C4-2B (cell line): ENCODE data around the gene SLC35F5.
A peak's percentile ranks its signal among the peaks of the same experiment; 100 is the strongest.

Source experiments
- H3K27ac ChIP-seq: fragments of 450-650 bp; 2 replicates; pipeline ENCODE4 v1.5.1; 2017
- ZFX ChIP-seq: fragments of 450-650 bp; IDR thresholded peaks from 2 replicates; pipeline ENCODE4 v1.6.1; 2017
- TF ChIP-seq, protein P1 (sequence below): fragments of 450-650 bp; conservative IDR thresholded peaks from 2 replicates; pipeline ENCODE4 v1.5.1; 2017; ENCODE audit warnings: mild to moderate bottlenecking

The SLC35F5 gene

DNA sequence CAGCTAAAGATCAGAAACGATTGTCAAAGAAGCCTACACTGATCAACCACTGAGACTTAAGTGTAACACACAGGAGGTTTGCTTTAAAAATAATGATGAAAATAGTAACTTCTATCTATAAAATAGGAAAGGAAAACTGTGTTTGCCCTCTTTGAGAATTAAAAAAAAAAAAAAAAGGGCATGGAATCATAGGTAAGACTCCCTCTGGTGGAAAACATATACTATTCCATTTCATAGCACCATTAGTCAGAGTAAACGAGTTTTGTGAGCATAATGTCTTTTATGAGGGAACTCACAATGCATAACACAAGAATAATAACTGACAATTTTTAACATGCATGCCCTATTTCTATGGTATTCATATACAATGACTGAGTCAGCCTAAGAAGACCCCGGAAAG is 36.3 kb downstream of the SLC35F5 start:
- TF ChIP-seq, protein P1, sequence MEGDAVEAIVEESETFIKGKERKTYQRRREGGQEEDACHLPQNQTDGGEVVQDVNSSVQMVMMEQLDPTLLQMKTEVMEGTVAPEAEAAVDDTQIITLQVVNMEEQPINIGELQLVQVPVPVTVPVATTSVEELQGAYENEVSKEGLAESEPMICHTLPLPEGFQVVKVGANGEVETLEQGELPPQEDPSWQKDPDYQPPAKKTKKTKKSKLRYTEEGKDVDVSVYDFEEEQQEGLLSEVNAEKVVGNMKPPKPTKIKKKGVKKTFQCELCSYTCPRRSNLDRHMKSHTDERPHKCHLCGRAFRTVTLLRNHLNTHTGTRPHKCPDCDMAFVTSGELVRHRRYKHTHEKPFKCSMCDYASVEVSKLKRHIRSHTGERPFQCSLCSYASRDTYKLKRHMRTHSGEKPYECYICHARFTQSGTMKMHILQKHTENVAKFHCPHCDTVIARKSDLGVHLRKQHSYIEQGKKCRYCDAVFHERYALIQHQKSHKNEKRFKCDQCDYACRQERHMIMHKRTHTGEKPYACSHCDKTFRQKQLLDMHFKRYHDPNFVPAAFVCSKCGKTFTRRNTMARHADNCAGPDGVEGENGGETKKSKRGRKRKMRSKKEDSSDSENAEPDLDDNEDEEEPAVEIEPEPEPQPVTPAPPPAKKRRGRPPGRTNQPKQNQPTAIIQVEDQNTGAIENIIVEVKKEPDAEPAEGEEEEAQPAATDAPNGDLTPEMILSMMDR, result peak; percentile 65
- TF ChIP-seq ZFX, result no peak
- no peak overlapping the region for H3K27ac ChIP-seq

DNA sequence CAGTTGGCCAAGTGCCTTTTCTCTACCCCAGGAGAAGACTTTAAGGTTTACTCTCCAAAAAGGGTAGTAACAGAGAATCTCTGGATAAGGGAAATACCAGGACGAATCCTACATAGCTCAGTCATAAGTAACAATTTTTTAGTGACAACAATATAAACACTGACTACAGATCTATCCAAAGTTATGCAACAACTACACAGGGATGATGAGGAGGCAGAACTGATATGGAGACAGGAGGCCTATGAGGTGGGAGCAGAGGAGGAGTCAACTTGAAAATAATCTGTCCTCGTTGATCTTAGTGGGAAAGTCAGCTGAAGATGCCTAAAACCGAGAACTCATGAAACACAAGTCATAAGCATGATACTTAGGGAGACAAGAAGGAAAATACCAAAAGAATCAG is 40.2 kb downstream of the SLC35F5 start:
- no peak overlapping the region for H3K27ac ChIP-seq
- TF ChIP-seq ZFX, result no peak
- TF ChIP-seq, protein P1, result no peak

DNA sequence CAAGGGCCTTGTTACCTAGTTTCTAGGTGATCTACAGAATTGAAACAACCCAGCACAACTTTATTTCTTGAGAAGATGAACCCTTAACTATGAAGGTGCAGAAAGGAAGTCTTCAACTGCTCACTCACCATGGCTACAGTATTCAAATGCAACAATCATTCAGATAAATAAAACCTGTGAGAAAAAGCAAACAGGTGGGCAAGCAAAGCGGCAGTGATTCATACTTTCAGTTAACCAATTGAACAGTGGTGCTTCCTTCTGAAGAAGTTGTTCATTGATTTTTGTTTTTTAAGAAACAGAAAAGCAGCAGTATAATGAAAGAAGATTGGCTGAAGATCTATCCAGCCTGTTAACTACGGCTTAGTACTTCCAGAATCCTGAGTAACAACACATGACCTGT is 43.5 kb downstream of the SLC35F5 start:
- no peak overlapping the region for H3K27ac ChIP-seq
- no peak for TF ChIP-seq ZFX
- TF ChIP-seq, protein P1, result no peak

DNA sequence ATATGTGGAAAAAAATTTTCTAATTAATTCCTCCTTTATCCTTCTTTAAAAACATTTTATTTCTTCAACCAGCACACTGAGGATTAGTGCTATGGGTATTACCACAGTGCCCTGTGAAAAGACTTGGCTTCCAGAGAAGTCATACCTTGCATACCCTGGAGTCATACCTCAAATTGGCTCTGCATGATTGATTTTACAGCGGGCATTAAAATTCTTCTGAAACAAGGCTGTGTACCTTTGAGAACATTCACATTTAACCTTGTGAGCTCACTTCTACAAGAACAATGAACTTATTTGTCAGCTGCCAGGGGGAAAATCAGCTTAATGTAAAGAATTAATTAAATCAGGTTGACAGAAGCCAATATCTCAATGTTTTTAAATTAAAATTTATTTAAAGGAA is 44.6 kb downstream of the SLC35F5 start:
- TF ChIP-seq, protein P1, result no peak
- TF ChIP-seq ZFX, result no peak
- H3K27ac ChIP-seq, result no peak overlapping the region

DNA sequence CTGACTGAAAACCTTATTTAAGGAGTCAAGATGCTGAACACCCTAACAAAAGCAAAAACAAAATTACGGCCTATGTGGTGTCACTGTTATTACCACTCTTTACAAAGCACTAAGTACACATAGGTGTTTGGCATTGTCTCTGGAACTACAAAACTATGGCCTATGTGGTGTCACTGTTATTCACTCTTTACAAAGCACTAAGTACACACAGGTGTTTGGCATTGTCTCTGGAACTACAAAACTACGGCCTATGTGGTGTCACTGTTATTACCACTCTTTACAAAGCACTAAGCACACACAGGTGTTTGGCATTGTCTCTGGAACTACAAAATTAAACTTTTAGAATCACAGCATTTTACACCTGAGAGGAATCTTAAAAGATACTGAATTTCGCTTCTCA is 47.4 kb downstream of the SLC35F5 start:
- TF ChIP-seq, protein P1, result no peak
- TF ChIP-seq ZFX, result no peak
- peak overlapping the region; percentile 95 for H3K27ac ChIP-seq

DNA sequence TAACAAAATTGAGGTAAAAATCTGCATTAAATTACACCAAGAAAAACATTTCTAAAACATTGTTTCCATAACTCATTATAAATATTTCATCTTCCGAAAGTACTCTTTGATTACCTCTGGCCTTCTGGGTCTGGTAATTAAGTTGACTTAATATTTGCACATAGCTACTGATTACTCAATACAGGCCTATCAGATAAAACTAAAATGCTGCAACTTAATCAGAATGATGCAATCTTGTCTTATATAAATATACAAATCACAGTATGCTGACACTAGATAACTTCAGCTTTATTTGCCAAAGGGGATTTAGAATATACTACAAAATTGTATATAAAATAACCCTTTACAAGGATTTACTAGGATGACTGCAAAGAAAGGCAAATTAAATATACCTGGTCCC is 49.3 kb downstream of the SLC35F5 start:
- H3K27ac ChIP-seq, result peak overlapping the region; percentile 88

DNA sequence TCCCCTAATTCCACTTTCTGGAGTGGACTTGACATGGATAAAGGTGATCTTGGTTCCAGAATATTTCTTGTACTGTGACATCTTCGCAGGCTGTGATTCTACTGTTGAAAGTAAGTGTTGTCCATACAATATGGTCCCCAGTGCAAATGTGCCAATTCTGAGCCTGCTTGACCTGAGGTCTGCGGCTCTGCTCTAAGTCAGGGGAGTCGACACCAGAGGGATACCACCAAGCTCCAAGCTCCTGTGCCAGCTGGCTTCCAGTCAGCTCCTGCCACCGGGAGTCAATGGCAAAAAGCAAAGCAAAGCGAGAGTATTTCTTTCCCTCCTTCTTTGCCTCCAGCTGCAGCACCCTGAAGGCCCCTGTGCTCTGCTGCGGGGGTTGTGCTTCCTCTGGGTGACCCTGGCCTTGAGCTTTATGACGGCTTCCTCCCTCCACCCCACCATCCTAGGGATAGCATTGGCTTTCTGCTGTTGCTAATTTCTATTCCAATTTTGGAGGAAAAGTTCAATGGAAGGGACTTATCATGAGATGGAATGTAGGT is 50.4 kb downstream of the SLC35F5 start:
- peak overlapping the region; percentile 55 for H3K27ac ChIP-seq
- TF ChIP-seq, protein P1, result no peak
- TF ChIP-seq ZFX, result no peak

More for the DNA sequence above, 49.3 kb downstream of the SLC35F5 start:
- no peak for TF ChIP-seq ZFX
- TF ChIP-seq, protein P1, result no peak

DNA sequence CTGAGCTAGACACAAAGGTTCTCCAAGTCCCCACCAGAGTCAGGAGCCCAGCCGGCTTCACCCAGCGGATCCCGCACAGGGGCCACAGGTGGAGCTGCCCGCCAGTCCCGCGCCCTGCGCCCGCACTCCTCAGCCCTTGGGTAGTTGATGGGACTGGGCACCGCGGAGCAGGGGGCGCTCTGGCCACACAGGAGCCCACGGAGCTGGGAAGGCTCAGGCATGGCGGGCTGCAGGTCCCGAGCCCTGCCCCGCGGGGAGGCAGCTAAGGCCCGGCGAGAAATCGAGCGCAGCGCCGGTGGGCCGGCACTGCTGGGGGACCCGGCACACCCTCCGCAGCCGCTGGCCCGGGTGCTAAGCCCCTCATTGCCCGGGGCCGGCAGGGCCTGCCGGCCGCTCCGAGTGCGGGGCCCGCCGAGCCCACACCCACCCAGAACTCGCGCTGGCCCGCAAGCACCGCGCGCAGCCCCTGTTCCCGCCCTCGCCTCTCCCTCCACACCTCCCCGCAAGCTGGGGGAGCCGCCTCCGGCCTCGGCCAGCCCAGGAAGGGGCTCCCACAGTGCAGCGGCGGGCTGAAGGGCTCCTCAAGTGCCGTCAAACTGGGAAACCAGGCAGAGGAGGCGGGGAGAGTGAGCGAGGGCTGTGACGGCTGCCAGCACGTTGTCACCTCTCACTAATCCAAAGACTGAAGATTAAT is 52.0 kb downstream of the SLC35F5 start:
- peak overlapping the region; percentile 61 for H3K27ac ChIP-seq
